ENCODE results near the gene ZFAND2B. TPM values are rescaled to one million over a fixed set of nuclear protein-coding genes. Genes with fewer than 3 reads are reported as not detected.

Gene ZFAND2B
- total RNA-seq, 1 experiment from 2014 or later: 16.4 TPM

- no peak overlapping the region for H2BK5ac ChIP-seq (ENCODE audit: insufficient read length, low read length)
- no peaks in the 10 kb centered on the region for H3K79me2 ChIP-seq (ENCODE audit: insufficient read depth, low read length)
- DNase-seq: no peak
- no peak overlapping the region for H3K4me2 ChIP-seq (ENCODE audit: insufficient read depth, insufficient read length, low read length)
- H3K56ac ChIP-seq (ENCODE audit: insufficient read length, low read depth, low read length): no peak overlapping the region
- H3K27me3 ChIP-seq (ENCODE audit: insufficient read depth, low read length): no peaks in the 10 kb centered on the region
- H3T11ph ChIP-seq (ENCODE audit: low read length): no peak overlapping the region
- no peak overlapping the region for H3K4ac ChIP-seq (ENCODE audit: low read depth, low read length)
- no peak overlapping the region for H2BK120ac ChIP-seq (ENCODE audit: low read depth, low read length, poor library complexity, severe bottlenecking)
- no peaks in the 10 kb centered on the region for H4K20me1 ChIP-seq (ENCODE audit: control insufficient read depth, insufficient read depth, insufficient read length)
- H3K18ac ChIP-seq (ENCODE audit: insufficient read length, low read depth, low read length): no peak overlapping the region
- H3K27ac Mint-ChIP-seq: no peak overlapping the region; a peak in 1 of 7 replicates
- H3K27ac ChIP-seq (ENCODE audit: insufficient read length, low read depth, low read length): no peak overlapping the region
- H3K14ac ChIP-seq (ENCODE audit: insufficient read depth, low read length): no peak overlapping the region
- H3K23me2 ChIP-seq (ENCODE audit: insufficient read length, low read depth, low read length, poor library complexity, severe bottlenecking): no peaks in the 10 kb centered on the region
- H3K4me1 ChIP-seq (ENCODE audit: insufficient read depth, low read length): no peaks in the 10 kb centered on the region
- H3K4me1 Mint-ChIP-seq: no peaks in the 10 kb centered on the region
- no peak overlapping the region for H2AFZ ChIP-seq (ENCODE audit: low read length)
- H2BK20ac ChIP-seq (ENCODE audit: low read depth, low read length, poor library complexity, severe bottlenecking): no peak overlapping the region
- H2AK5ac ChIP-seq (ENCODE audit: insufficient read length, low read length): no peak overlapping the region
- peaks cover 4 to 20% (median 14%) of the 10 kb centered on the region in 3 experiments for H3K36me3 Mint-ChIP-seq (ENCODE audit: insufficient read depth in 1 of 3, low read depth in 3 of 3)
- no peak overlapping the region for H2BK12ac ChIP-seq (ENCODE audit: insufficient read length, low read depth, low read length)
- WGBS (ENCODE audit: extremely low coverage, insufficient read length, low lambda C conversion rate): no CpG with 5 or more reads among the region's 7 CpGs
- H4K91ac ChIP-seq (ENCODE audit: insufficient read length, low read depth, low read length): no peak overlapping the region
- H3K9me3 Mint-ChIP-seq: no peaks in the 10 kb centered on the region; a peak in 1 of 5 replicates
- no peak overlapping the region for H4K5ac ChIP-seq (ENCODE audit: insufficient read length, low read depth, low read length)
- peak overlapping the region; percentile 4 for H3K9ac ChIP-seq (ENCODE audit: extremely low read depth, insufficient read length, low read length)
- H3K79me1 ChIP-seq (ENCODE audit: insufficient read depth, low read depth, low read length, poor library complexity, severe bottlenecking): no peaks in the 10 kb centered on the region
- no peak overlapping the region for H3K23ac ChIP-seq (ENCODE audit: insufficient read length, low read depth, low read length)
- H3K27me3 Mint-ChIP-seq (ENCODE audit: low read depth): no peaks in the 10 kb centered on the region
- no peak for TF ChIP-seq CTCF (conservative IDR thresholded peaks at IDR 0.05)
- no peak overlapping the region for H4K8ac ChIP-seq (replicated peaks; ENCODE audit: insufficient read length, low read depth, low read length)
- no peaks in the 10 kb centered on the region for H3K9me3 ChIP-seq (ENCODE audit: control insufficient read depth, low read depth, low read length)
- H2BK15ac ChIP-seq (ENCODE audit: low read depth, low read length): no peak overlapping the region
- H3K4me3 Mint-ChIP-seq: no peak overlapping the region
Observed at GRCh38 chr2:219186754-219187456, 19.7 kb upstream of the ZFAND2B start.
